Measurements from ENCODE around the gene HTATIP2. TPM values are rescaled to one million over a fixed set of nuclear protein-coding genes. Genes with fewer than 3 reads are reported as not detected.

The HTATIP2 gene
- total RNA-seq, 1 experiment from 2014 or later, result 43.4 TPM

GRCh38 chr11:20321177-20321576, 42.3 kb upstream of the HTATIP2 start:
- no TSS peak for BruUV-seq (replicated peaks)
- no peaks in the 10 kb centered on the region for H3K9me2 ChIP-seq (ENCODE audit: insufficient read depth)
- H3K4me1 ChIP-seq (ENCODE audit: control insufficient read depth in 1 of 2, insufficient read depth in 2 of 2, low read length in 2 of 2), result no peaks in the 10 kb centered on the region
- H3K4me3 ChIP-seq (replicated peaks in 1 of 2; ENCODE audit: low read depth in 1 of 2, low read length in 2 of 2), result no peak overlapping the region
- POLR2A ChIA-PET, result no interaction called here
- no peaks in the 10 kb centered on the region for H4K20me1 ChIP-seq (ENCODE audit: insufficient read depth)
- RAD21 ChIA-PET (ENCODE audit: low non-redundant PET in 1 of 2, low total read pairs in 2 of 2, uncharacterized antibody in 2 of 2, unreplicated experiment in 2 of 2), result no interaction called here
- intact Hi-C loops (cut with micrococcal nuclease), result no loop called here
- no peaks in the 10 kb centered on the region for H3K79me2 ChIP-seq (ENCODE audit: insufficient read depth, low read length)
- H3K27me3 ChIP-seq (ENCODE audit: insufficient read depth, low read length), result peaks cover 23% of the 10 kb centered on the region; the same call in 1 of the 2 replicates
- TF ChIP-seq MAX (IDR thresholded peaks at IDR 0.05), result no peak
- TF ChIP-seq SRF (IDR thresholded peaks at IDR 0.05; ENCODE audit: low read depth), result no peak
- TF ChIP-seq ATF3 (IDR thresholded peaks at IDR 0.05), result no peak
- TF ChIP-seq ZFX (IDR thresholded peaks at IDR 0.05), result no peak
- TF ChIP-seq SP1 (IDR thresholded peaks at IDR 0.05; ENCODE audit: low read depth), result no peak
- TF ChIP-seq EZH2 (IDR thresholded peaks at IDR 0.05), result no peak
- TF ChIP-seq CBX3 (IDR thresholded peaks at IDR 0.05; ENCODE audit: low read depth), result no peak
- H2AFZ ChIP-seq (ENCODE audit: low read depth, low read length, poor library complexity, severe bottlenecking), result no peak overlapping the region
- ATAC-seq (no peak), DNase-seq (ENCODE audit: low read depth, low spot score) (no peak)
- CTCF ChIA-PET, result no interaction called here
- H3K9ac ChIP-seq (ENCODE audit: low read length), result no peak overlapping the region
- H3K4me2 ChIP-seq (ENCODE audit: low read length), result no peak overlapping the region
- no peaks in the 10 kb centered on the region for H3K36me3 ChIP-seq (ENCODE audit: control insufficient read depth in 1 of 2, insufficient read depth in 2 of 2, low read length in 2 of 2)
- no peak overlapping the region for H3K27ac ChIP-seq (ENCODE audit: low read depth, low read length)
- no peaks in the 10 kb centered on the region for H3K9me3 ChIP-seq (ENCODE audit: control insufficient read depth in 1 of 2, insufficient read depth in 1 of 2, low read depth in 1 of 2, low read length in 2 of 2)

GRCh38 chr11:20327377-20327935, 36.1 kb upstream of the HTATIP2 start:
- Histone ChIP-seq H2AFZ (ENCODE audit: low read depth, low read length, poor library complexity, severe bottlenecking) (no peak overlapping the region), H4K20me1 (ENCODE audit: insufficient read depth) (no peaks in the 10 kb centered on the region), H3K9me3 (ENCODE audit: control insufficient read depth in 1 of 2, insufficient read depth in 1 of 2, low read depth in 1 of 2, low read length in 2 of 2) (no peaks in the 10 kb centered on the region), H3K9me2 (ENCODE audit: insufficient read depth) (no peaks in the 10 kb centered on the region), H3K27me3 (ENCODE audit: insufficient read depth, low read length) (peaks cover 41% of the 10 kb centered on the region), H3K4me1 (ENCODE audit: control insufficient read depth in 1 of 2, insufficient read depth in 2 of 2, low read length in 2 of 2) (no peaks in the 10 kb centered on the region), H3K36me3 (ENCODE audit: control insufficient read depth in 1 of 2, insufficient read depth in 2 of 2, low read length in 2 of 2) (no peaks in the 10 kb centered on the region), H3K79me2 (ENCODE audit: insufficient read depth, low read length) (no peaks in the 10 kb centered on the region), H3K9ac (ENCODE audit: low read length) (no peak overlapping the region), H3K27ac (ENCODE audit: low read depth, low read length) (no peak overlapping the region), H3K4me3 (replicated peaks in 1 of 2; ENCODE audit: low read depth in 1 of 2, low read length in 2 of 2) (no peak overlapping the region), H3K4me2 (ENCODE audit: low read length) (no peak overlapping the region)
- ChIA-PET POLR2A (no interaction called here), RAD21 (ENCODE audit: low non-redundant PET in 1 of 2, low total read pairs in 2 of 2, uncharacterized antibody in 2 of 2, unreplicated experiment in 2 of 2) (no interaction called here), CTCF (interaction anchor here (1.2 to 1.4 kb wide), 2 partner anchors 26 to 199 kb away, joined by 3 to 6 read pairs; no protein-coding TSS in a partner anchor)
- ATAC-seq (no peak), DNase-seq (ENCODE audit: low read depth, low spot score) (no peak)
- intact Hi-C loops (cut with micrococcal nuclease), result no loop called here
- BruUV-seq (replicated peaks), result no TSS peak
- TF ChIP-seq SIN3A (IDR thresholded peaks at IDR 0.05; ENCODE audit: low read depth), result no peak
- TF ChIP-seq POLR2AphosphoS5 (IDR thresholded peaks at IDR 0.05; ENCODE audit: low read depth, low read length), result no peak
- no peak for TF ChIP-seq JUND (IDR thresholded peaks at IDR 0.05)
- no peak for TF ChIP-seq POLR2A (IDR thresholded peaks at IDR 0.05; ENCODE audit: borderline replicate concordance, extremely low read depth, insufficient read depth, insufficient read length)
- TF ChIP-seq CEBPB (IDR thresholded peaks at IDR 0.05; ENCODE audit: low read depth), result no peak
- TF ChIP-seq ATF3 (IDR thresholded peaks at IDR 0.05), result no peak
- TF ChIP-seq ZNF274 (IDR thresholded peaks at IDR 0.05; ENCODE audit: low read depth, low read length), result no peak
